ENCODE data around the gene RAB30. TPM values are rescaled to one million over a fixed set of nuclear protein-coding genes. Genes with fewer than 3 reads are reported as not detected.

Gene RAB30
- total and polyA plus RNA-seq, 8 donors: 11.3 to 15.9 (median 14.3) TPM

GRCh38 chr11:83102834-83103233 is 31.1 kb upstream of the RAB30 start:
- Histone ChIP-seq H3K27ac (no peak overlapping the region), H3K27me3 (no peaks in the 10 kb centered on the region), H3K36me3 (no peaks in the 10 kb centered on the region), H3K4me3 (no peak overlapping the region), H3K4me1 (no peaks in the 10 kb centered on the region), H3K9me3 (no peaks in the 10 kb centered on the region)
- DNase-seq (no peak), ATAC-seq (no peak)
- intact Hi-C loops (cut with DNase I): no loop called here
- no peak for TF ChIP-seq CTCF (IDR thresholded peaks at IDR 0.05)

GRCh38 chr11:83097429-83098075 is 25.9 kb upstream of the RAB30 start:
- no peaks in the 10 kb centered on the region for H3K9me3 ChIP-seq
- intact Hi-C loops (cut with DNase I): no loop called here

GRCh38 chr11:83093634-83094033 is 21.9 kb upstream of the RAB30 start:
- no peak for ATAC-seq
- Histone ChIP-seq H3K4me3 (no peak overlapping the region), H3K36me3 (no peaks in the 10 kb centered on the region), H3K27ac (no peak overlapping the region), H3K27me3 (no peaks in the 10 kb centered on the region), H3K9me3 (no peaks in the 10 kb centered on the region), H3K4me1 (no peaks in the 10 kb centered on the region)
- TF ChIP-seq CTCF (IDR thresholded peaks at IDR 0.05): no peak
- DNase-seq: no peak
- intact Hi-C loops (cut with DNase I): no loop called here

More at GRCh38 chr11:83097429-83098075, 25.9 kb upstream of the RAB30 start:
- TF ChIP-seq CTCF (IDR thresholded peaks at IDR 0.05): no peak
- no peak for ATAC-seq
- no peak overlapping the region for H3K27ac ChIP-seq
- no peak overlapping the region for H3K4me3 ChIP-seq
- DNase-seq: no peak
- H3K36me3 ChIP-seq: no peaks in the 10 kb centered on the region
- H3K4me1 ChIP-seq: no peaks in the 10 kb centered on the region
- H3K27me3 ChIP-seq: no peaks in the 10 kb centered on the region

- no peak overlapping the region for H3K27ac ChIP-seq
- no peaks in the 10 kb centered on the region for H3K9me3 ChIP-seq
- intact Hi-C loops (cut with DNase I): no loop called here
- no peak overlapping the region for H3K4me3 ChIP-seq
- H3K4me1 ChIP-seq: no peaks in the 10 kb centered on the region
- no peaks in the 10 kb centered on the region for H3K36me3 ChIP-seq
- no peak for DNase-seq
- no peaks in the 10 kb centered on the region for H3K27me3 ChIP-seq
- no peak for TF ChIP-seq CTCF (IDR thresholded peaks at IDR 0.05)
- ATAC-seq: no peak
Observed at GRCh38 chr11:83092488-83093384, 21.0 kb upstream of the RAB30 start.

- TF ChIP-seq CTCF (IDR thresholded peaks at IDR 0.05): no peak
- Histone ChIP-seq H3K27ac (no peak overlapping the region), H3K27me3 (no peaks in the 10 kb centered on the region), H3K9me3 (no peaks in the 10 kb centered on the region), H3K4me3 (no peak overlapping the region), H3K36me3 (no peaks in the 10 kb centered on the region), H3K4me1 (no peaks in the 10 kb centered on the region)
- ATAC-seq (no peak), DNase-seq (no peak)
- intact Hi-C loops (cut with DNase I): no loop called here
Observed at GRCh38 chr11:83088965-83089364, 17.3 kb upstream of the RAB30 start.
